HCT116 (cell line): ENCODE data around the gene OR9Q1. TPM values are rescaled to one million over a fixed set of nuclear protein-coding genes. Genes with fewer than 3 reads are reported as not detected.

Experiments used
- ATAC-seq: fragments of 200-7000 bp; cut with Tn5 transposase; 2 replicates; pipeline ENCODE4 v1.9.1; 2020; ENCODE audit warnings: mild to moderate bottlenecking, moderate library complexity
- BruUV-seq: library from RNA; stranded (reverse); fragments of 400-500 nt; replicated peaks from 2 replicates; lab custom pipeline; 2021; lab: Mats Ljungman, UMichigan
- CTCF ChIA-PET: fragments of 300-600 bp; sonication (Branson Sonifier 250); formaldehyde crosslinking; loops from one replicate; lab custom pipeline; 2021; ENCODE audit warnings: antibody characterized with exemption; lab: Charles Lee
- POLR2A ChIA-PET: fragments of 300-600, 350-600 bp; sonication (Branson Sonifier 250); formaldehyde crosslinking; loops from one replicate; lab custom pipeline; 2021; ENCODE audit warnings: antibody characterized with exemption; lab: Charles Lee
- RAD21 ChIA-PET, 2 experiments: fragments of 300-600 bp; sonication (Branson Sonifier 250); formaldehyde crosslinking; loops; one replicate each; lab custom pipeline; 2023; ENCODE audit warnings: low total read pairs in 2 of 2; ENCODE audit not compliant: uncharacterized antibody in 2 of 2, unreplicated experiment in 2 of 2, low non-redundant PET in 1 of 2; lab: Charles Lee
- DNase-seq: peaks from one replicate; pipeline ENCODE4 v3.0.0-alpha.2; 2010; ENCODE audit warnings: low read depth, low spot score
- H2AFZ ChIP-seq: fragments of 200-600 bp; shearing (Covaris generic), sonication (generic); 2 replicates; pipeline ENCODE4 v1.6.1; 2017; ENCODE audit warnings: low read depth, mixed run types, mixed read lengths, antibody characterized with exemption, low read length; ENCODE audit not compliant: poor library complexity, severe bottlenecking
- H3K27ac ChIP-seq: 2 replicates; pipeline ENCODE4 v1.5.1; 2012; ENCODE audit warnings: low read depth, low read length
- H3K27me3 ChIP-seq: fragments of 200-600 bp; sonication (generic); 2 replicates; pipeline ENCODE4 v1.6.1; 2016; ENCODE audit warnings: mixed run types, low read length, mixed read lengths; ENCODE audit not compliant: insufficient read depth
- H3K36me3 ChIP-seq, 2 experiments: fragments of 200-500 bp in 1 of 2; fragments of 200-600 bp in 1 of 2; sonication (Bioruptor generic) in 1 of 2; sonication (generic) in 1 of 2; 2 replicates each; pipeline versions ENCODE4 v1.5.1 to v1.6.1; 2014 to 2016; ENCODE audit warnings: low read length in 2 of 2, inconsistent platforms in 1 of 2, mixed read lengths in 1 of 2, mixed run types in 1 of 2; ENCODE audit not compliant: insufficient read depth in 2 of 2, control insufficient read depth in 1 of 2
- H3K4me1 ChIP-seq, 2 experiments: fragments of 200-600 bp in 1 of 2; sonication (generic) in 1 of 2; 2 replicates each; pipeline versions ENCODE4 v1.5.1 to v1.6.1; 2012 to 2017; ENCODE audit warnings: low read length in 2 of 2, inconsistent platforms in 1 of 2, mild to moderate bottlenecking in 1 of 2, mixed read lengths in 1 of 2, mixed run types in 1 of 2, moderate library complexity in 1 of 2; ENCODE audit not compliant: insufficient read depth in 2 of 2, control insufficient read depth in 1 of 2
- H3K4me2 ChIP-seq: fragments of 200-600 bp; sonication (generic); 2 replicates; pipeline ENCODE4 v1.6.1; 2017; ENCODE audit warnings: mixed run types, low read length, mixed read lengths
- H3K4me3 ChIP-seq, 2 experiments: fragments of 200-600 bp in 1 of 2; sonication (generic) in 1 of 2; replicated peaks in 1 of 2; 2 replicates each; pipeline ENCODE4 v1.5.1; 2011 to 2016; ENCODE audit warnings: low read length in 2 of 2, control low read depth in 1 of 2, low read depth in 1 of 2, mild to moderate bottlenecking in 1 of 2, mixed read lengths in 1 of 2, mixed run types in 1 of 2
- H3K79me2 ChIP-seq: fragments of 200-600 bp; sonication (generic); 2 replicates; pipeline ENCODE4 v1.6.1; 2017; ENCODE audit warnings: mild to moderate bottlenecking, mixed run types, low read length, moderate library complexity, mixed read lengths; ENCODE audit not compliant: insufficient read depth
- H3K9ac ChIP-seq: fragments of 200-600 bp; sonication (generic); 2 replicates; pipeline ENCODE4 v1.6.1; 2016; ENCODE audit warnings: low read length, mixed read lengths
- H3K9me2 ChIP-seq: fragments of 200-600 bp; sonication (generic), shearing (Covaris generic); 2 replicates; pipeline ENCODE4 v1.6.1; 2017; ENCODE audit warnings: mixed run types, mild to moderate bottlenecking, moderate library complexity; ENCODE audit not compliant: insufficient read depth
- H3K9me3 ChIP-seq, 2 experiments: fragments of 200-500 bp in 1 of 2; fragments of 200-600 bp in 1 of 2; sonication (Bioruptor generic) in 1 of 2; sonication (generic) in 1 of 2; 2 replicates each; pipeline ENCODE4 v1.6.1; 2014 to 2017; ENCODE audit warnings: low read length in 2 of 2, mixed read lengths in 2 of 2, inconsistent platforms in 1 of 2, low read depth in 1 of 2, mild to moderate bottlenecking in 1 of 2, mixed run types in 1 of 2, moderate library complexity in 1 of 2; ENCODE audit not compliant: control insufficient read depth in 1 of 2, insufficient read depth in 1 of 2
- H4K20me1 ChIP-seq: fragments of 200-600 bp; sonication (generic), shearing (Covaris generic); 2 replicates; pipeline ENCODE4 v1.6.1; 2017; ENCODE audit warnings: mixed run types, mild to moderate bottlenecking, moderate library complexity; ENCODE audit not compliant: insufficient read depth
- CTCF ChIP-seq, 3 experiments: fragments of 200-600 bp in 1 of 3; sonication (generic) in 1 of 3; IDR thresholded peaks in 2 of 3; conservative IDR thresholded peaks in 1 of 3; 2 replicates each; pipeline ENCODE4 v1.5.1; 2012 to 2017; ENCODE audit warnings: low read depth in 2 of 3, low read length in 2 of 3, antibody characterized with exemption in 1 of 3, borderline replicate concordance in 1 of 3, control low read depth in 1 of 3, mild to moderate bottlenecking in 1 of 3, mixed read lengths in 1 of 3, mixed run types in 1 of 3, moderate library complexity in 1 of 3; ENCODE audit not compliant: insufficient read depth in 1 of 3
- EGR1 ChIP-seq: IDR thresholded peaks from 2 replicates; pipeline ENCODE4 v1.6.1; 2012; ENCODE audit warnings: low read depth
- EZH2 ChIP-seq: fragments of 200-600 bp; sonication (generic); IDR thresholded peaks from 2 replicates; pipeline ENCODE4 v1.6.1; 2017; ENCODE audit warnings: antibody characterized with exemption, mixed run types
- JUND ChIP-seq: IDR thresholded peaks from 2 replicates; pipeline ENCODE4 v1.6.1; 2012
- intact Hi-C: fragments of 100-400 bp; cut with micrococcal nuclease; formaldehyde crosslinking; loops from 2 replicates; pipeline ENCODE4 v1.10.0; 2022
- total RNA-seq: library from RNA; stranded (reverse); gene quantifications from one replicate; pipeline ENCODE4 v1.2.1, GENCODE V29; 2021; ENCODE audit not compliant: unreplicated experiment
- TF ChIP-seq, protein P1 (sequence below): IDR thresholded peaks from 2 replicates; pipeline ENCODE4 v1.6.1; 2011; ENCODE audit warnings: mild to moderate bottlenecking, low read length, moderate library complexity; ENCODE audit not compliant: insufficient replicate concordance; ENCODE audit errors: extremely low read depth

OR9Q1 gene
- total RNA-seq, 1 experiment from 2014 or later = not detected

- Histone ChIP-seq H3K4me1 (no peaks in the 10 kb centered on the region), H3K4me2 (no peak overlapping the region), H3K27me3 (peaks cover 25% of the 10 kb centered on the region), H3K79me2 (no peaks in the 10 kb centered on the region), H3K9me2 (no peaks in the 10 kb centered on the region), H3K4me3 (no peak overlapping the region), H3K9me3 (no peaks in the 10 kb centered on the region), H4K20me1 (no peaks in the 10 kb centered on the region), H3K9ac (no peak overlapping the region), H3K36me3 (no peaks in the 10 kb centered on the region), H2AFZ (no peak overlapping the region), H3K27ac (no peak overlapping the region)
- BruUV-seq = no TSS peak
- POLR2A ChIA-PET = no interaction called here
- DNase-seq (no peak), ATAC-seq (no peak)
- CTCF ChIA-PET = no interaction called here
- RAD21 ChIA-PET = no interaction called here
- intact Hi-C loops = no loop called here
- TF ChIP-seq, protein P1, sequence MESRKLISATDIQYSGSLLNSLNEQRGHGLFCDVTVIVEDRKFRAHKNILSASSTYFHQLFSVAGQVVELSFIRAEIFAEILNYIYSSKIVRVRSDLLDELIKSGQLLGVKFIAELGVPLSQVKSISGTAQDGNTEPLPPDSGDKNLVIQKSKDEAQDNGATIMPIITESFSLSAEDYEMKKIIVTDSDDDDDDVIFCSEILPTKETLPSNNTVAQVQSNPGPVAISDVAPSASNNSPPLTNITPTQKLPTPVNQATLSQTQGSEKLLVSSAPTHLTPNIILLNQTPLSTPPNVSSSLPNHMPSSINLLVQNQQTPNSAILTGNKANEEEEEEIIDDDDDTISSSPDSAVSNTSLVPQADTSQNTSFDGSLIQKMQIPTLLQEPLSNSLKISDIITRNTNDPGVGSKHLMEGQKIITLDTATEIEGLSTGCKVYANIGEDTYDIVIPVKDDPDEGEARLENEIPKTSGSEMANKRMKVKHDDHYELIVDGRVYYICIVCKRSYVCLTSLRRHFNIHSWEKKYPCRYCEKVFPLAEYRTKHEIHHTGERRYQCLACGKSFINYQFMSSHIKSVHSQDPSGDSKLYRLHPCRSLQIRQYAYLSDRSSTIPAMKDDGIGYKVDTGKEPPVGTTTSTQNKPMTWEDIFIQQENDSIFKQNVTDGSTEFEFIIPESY = no peak
- no peak for TF ChIP-seq JUND
- TF ChIP-seq EGR1 = no peak
- no peak for TF ChIP-seq CTCF (IDR thresholded peaks at IDR 0.05 in 2 of 3, conservative IDR thresholded peaks at IDR 0.05 in 1 of 3; ENCODE audit: borderline replicate concordance in 1 of 3, insufficient read depth in 1 of 3, low read depth in 2 of 3, low read length in 2 of 3)
- no peak for TF ChIP-seq EZH2
- TF ChIP-seq, all 23 proteins: peak for 0
Measured at GRCh38 chr11:57974848-57975601, 48.7 kb upstream of the OR9Q1 start.
